ENCODE measurements around the gene HCK. TPM values are rescaled to one million over a fixed set of nuclear protein-coding genes. Genes with fewer than 3 reads are reported as not detected.

The HCK gene
- total RNA-seq, result not detected in 2 replicates

DNA sequence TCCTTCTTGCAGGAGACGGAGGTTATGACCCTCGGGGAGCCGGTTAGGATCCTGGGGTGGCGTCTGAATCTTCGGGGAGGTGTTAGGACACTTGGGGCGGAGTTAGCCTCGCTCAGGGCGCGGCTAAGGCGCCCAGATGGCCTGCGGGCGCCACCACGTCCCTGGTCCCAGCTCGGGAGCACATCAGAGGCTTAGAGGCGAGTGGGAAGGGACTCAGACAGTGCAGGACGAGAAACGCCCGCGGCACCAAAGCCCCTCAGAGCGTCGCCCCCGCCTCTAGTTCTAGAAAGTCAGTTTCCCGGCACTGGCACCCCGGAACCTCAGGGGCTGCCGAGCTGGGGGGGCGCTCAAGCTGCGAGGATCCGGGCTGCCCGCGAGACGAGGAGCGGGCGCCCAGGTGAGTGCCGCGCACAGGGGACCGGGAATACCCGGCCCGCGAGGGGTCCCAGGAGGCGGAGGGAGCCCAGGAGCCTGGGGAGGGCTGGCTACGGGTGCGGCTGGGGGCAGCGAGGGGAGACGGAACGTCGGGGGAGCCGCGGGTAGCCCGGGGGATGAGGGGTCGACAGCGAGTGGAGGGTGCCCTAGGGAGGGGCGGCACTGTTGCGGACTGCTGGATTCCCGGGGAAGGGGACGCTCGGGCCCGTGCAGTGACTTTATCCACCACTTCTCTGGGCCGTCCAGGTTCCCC is at the start of gene HCK:
Gene HCK, plus strand, starts transcription at position 153 of the 688 bp plus-strand sequence.

GRCh38 chr20:32010101-32010500 is 41.9 kb upstream of the HCK start, which contains the start of gene CCM2L:
TSS of gene CCM2L (plus strand) at chr20:32010438. CDS start at chr20:32010455, 17 bp downstream.

GRCh38 chr20:32109392-32110172 is 57.5 kb downstream of the HCK start, which contains the start of gene TM9SF4:
TSS of gene TM9SF4 (plus strand) at chr20:32109714. CDS start at chr20:32109741, 27 bp downstream.

Other genes with a start within 250 kb of the HCK start
- 0.13 and 0.19 TPM in 2 replicates for gene MYLK2, start 232.9 kb upstream of the HCK start, total RNA-seq
- 8.9 and 15.7 TPM in 2 replicates for gene FOXS1, start 206.6 kb upstream of the HCK start, total RNA-seq
- 1.6 and 2.5 TPM in 2 replicates for gene DUSP15, start 181.7 kb upstream of the HCK start, total RNA-seq
- 0.06 and 0.13 TPM in 2 replicates for gene TTLL9, start 181.6 kb upstream of the HCK start, total RNA-seq
- gene PDRG1, start 100.2 kb upstream of the HCK start, total RNA-seq, result 4.8 and 5.3 TPM in 2 replicates
- not detected in 2 replicates for gene XKR7, start 84.1 kb upstream of the HCK start, total RNA-seq
- gene CCM2L, start 41.8 kb upstream of the HCK start, total RNA-seq, result 0.37 and 0.53 TPM in 2 replicates
- gene TM9SF4, start 57.5 kb downstream of the HCK start, total RNA-seq, result 24.3 TPM in 2 replicates
- 0.79 and 0.81 TPM in 2 replicates for gene PLAGL2, start 155.5 kb downstream of the HCK start, total RNA-seq
- 34.6 and 39.8 TPM in 2 replicates for gene POFUT1, start 155.6 kb downstream of the HCK start, total RNA-seq
- 32.2 and 42.0 TPM in 2 replicates for gene KIF3B, start 225.4 kb downstream of the HCK start, total RNA-seq